Stimulated activated CD4-positive, alpha-beta T cell treated with anti-CD3 and anti-CD28 coated beads, Interleukin-15, amount 100 ng/mL, for 24 hours (primary cell): Measurements from ENCODE around the gene PPP4R4.
"Not testable (repeated sequence)": the region's sequence is repeated elsewhere in the genome, so short reads cannot be mapped to it uniquely, and the experiment has no call there.

Experiments used
- DNase-seq: peaks from one replicate; pipeline ENCODE4 v3.0.0-alpha.2; 2020

The PPP4R4 gene

GRCh38 chr14:94282991-94283723, 109.0 kb downstream of the PPP4R4 start:
- DNase-seq = no peak

DNA sequence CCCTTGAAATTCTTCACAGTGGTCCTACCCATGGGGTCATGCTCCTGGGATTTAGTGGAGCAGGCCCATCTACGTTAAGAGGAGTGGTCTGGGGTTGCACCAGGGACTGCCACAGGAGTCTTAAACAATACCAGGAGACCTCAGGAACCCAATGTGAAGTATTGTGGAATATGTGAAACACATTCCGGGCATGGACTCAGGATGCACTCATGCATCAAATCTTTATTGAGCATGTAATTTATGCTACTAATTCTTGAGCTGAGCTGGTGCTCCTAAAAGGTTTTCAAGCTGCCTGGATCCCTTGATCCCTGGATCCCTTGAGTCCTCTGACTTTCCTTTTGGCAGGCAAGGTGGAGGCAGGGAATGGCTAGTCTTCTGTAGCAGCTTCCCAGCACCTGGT, 110.1 kb downstream of the PPP4R4 start:
- no peak for DNase-seq

GRCh38 chr14:94285158-94285557, 111.0 kb downstream of the PPP4R4 start:
- no peak for DNase-seq

DNA sequence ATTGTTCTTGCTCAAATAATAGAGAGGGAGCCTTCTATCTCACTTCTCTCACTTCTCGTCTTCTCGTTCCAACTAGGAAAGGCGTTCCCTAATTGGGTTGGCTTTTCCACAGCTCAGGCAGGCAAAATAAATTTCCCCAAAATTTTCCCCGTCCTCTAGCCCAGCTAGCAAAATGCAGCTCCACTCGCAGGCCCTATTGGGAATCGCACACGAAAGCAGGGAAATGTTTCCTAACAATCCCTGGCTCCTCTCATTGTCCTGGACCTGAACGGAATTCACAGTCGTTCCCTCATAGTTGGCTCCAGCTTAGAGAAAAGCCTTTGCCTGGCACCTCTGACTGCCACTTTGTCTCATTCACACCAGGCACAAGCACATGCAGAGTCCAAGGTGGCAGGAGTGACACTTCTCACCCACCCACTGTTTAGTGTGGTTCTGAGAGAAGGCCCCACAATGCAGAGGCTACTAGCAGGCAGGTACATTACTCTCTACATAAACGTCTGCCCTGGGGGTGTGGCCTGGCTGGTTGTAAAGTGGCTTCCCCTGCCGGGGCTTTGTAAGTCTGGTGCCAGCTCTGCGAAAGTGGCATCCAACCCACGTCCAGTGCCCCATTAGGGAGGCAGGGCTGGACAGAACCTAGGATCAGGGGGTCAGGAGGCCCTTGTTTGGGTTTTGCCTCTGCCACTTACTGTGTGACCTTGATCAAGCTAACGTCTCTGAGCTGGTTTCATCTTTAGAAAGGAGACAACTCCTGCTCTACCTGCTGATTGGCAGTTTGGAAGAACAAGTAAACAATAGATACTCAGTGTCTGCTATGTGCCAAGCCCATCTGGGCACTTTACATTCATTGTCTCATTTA, 114.7 kb downstream of the PPP4R4 start:
- no peak for DNase-seq

DNA sequence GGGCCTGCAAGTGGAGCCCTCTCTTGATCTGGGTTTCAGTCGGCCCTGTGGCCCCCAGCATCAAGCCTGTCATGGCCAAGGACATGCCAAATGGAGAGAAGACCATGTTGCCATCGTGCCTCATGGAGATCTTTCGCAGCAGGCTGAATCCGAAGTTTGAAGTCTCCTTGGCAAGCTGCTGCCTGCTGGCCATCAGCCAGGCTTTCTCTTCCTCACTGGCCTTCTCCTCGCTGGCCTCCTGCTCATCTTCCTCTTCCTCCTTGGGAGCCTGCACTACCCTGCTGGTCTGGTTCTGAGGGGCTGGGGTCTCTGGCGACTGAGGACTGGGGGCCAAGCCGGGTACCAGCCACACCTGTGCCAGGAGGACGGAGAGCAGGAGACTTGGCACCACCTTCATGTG, 116.1 kb downstream of the PPP4R4 start:
- no peak for DNase-seq

- DNase-seq = no peak
These were observed 117.2 kb downstream of the PPP4R4 start for GRCh38 chr14:94291159-94291905.

DNA sequence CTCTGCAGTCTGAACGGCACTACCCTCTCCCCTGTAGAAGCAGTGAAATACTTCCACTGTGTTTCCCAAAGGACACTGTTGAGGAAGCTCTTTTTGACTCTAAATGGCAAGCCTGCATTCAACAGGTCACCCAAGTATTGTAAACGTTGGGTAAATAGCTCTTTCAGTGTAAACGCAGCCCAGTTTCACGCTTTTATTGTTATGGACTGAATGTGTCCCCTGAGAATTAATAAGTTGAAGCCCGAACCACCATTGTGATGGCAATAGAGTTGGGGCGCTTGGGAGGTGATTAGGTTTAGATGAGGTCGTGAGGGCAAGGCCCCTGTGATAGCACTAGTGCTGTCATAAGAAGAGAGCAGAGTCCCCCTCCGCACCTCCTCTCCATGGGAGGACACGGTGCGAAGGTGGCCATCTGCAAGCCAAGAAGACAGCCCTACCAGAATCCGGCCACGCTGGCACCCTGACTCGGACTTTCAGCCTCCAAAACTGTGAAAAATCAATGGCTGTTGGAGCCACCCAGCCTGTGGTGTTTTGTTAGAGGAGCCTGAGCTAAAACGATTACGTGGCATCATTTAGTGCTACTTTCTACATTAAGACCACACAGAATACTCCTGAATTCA, 117.9 kb downstream of the PPP4R4 start:
- no peak for DNase-seq

- no peak for DNase-seq
These were observed 118.4 kb downstream of the PPP4R4 start for GRCh38 chr14:94292526-94292871.

DNA sequence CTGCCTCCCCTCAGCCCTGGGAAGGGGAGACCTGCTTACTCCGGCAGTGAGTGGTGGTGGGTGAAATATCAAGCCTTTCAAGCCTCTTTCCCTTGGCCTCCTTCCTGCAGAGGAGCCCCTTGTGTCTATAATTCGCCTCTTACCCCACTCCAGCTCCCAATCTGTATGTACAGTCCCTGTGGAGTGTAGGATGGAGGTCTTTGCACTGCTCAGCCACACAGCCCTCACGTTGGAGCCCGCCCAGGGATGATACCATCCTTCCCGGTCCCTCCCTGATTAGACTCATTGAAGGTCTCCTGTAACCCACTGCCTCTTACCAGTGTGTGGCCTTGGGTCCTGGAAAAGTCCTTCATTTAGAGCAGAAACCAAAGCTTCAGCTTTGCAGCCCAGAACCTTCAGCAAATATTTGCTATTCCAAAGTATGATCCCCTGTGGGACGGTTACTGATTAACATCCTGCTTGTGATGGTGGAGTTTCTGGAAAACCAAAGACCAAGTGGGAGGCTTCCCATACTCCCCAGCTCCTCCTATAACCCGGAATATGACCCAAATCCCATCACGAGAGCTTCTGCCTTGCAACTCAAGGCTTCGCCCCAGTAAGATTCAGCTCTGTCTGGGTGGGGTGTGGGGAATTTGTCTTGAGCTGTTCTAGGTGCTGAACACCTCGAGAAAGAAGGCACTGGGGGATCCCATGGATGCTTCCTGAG, 118.9 kb downstream of the PPP4R4 start, which contains the start of gene SERPINA10:
SERPINA10 (minus strand) TSS at position 397 of the 706 bp plus-strand sequence. CDS start 2,675 bp downstream, outside the sequence.
- DNase-seq = no peak

GRCh38 chr14:94293578-94293924, 119.4 kb downstream of the PPP4R4 start:
- DNase-seq = no peak

DNA sequence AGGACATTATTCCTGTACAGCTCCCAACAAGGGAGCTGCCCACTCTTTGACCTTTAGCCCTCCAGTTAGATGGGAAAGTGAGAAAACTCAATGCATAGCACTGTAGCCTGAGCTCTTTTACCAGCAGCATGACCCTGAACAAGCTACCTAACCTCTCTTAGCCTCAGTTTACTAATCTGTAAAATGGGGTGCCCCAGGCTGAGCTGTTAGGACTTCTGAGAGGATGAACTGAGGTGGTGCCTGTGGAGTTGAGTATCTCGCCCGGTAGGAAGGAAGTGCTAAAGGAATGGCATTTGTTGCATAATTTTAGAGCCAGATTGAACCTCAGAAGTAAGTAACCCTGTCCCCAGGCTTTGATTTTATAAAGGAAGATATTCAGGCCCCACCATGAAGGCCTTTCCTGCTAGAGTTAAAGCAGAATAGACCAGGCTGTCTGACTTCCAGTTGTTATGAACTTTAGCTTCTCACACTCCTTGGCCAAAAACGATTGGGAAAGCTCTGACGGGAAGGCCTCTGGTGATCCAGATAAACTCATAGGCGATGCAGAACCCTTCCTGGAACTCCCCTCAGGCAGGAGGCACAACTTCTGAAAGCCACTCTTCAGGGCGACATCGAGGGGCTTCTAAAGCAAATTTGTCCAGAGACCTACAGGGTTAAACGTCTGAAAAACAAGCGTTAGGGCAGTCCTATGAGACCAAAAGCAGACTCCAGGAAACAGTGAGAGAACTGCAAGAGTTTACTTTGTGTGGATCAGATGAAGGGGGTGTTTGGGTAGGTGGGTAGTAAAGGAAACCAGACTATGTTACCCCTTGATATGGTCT, 121.4 kb downstream of the PPP4R4 start:
- no peak for DNase-seq

GRCh38 chr14:94296181-94296545, 122.0 kb downstream of the PPP4R4 start:
- not testable (repeated sequence) for DNase-seq

GRCh38 chr14:94298130-94298529, 124.0 kb downstream of the PPP4R4 start:
- DNase-seq = no peak

GRCh38 chr14:94303111-94303510, 129.0 kb downstream of the PPP4R4 start:
- DNase-seq = no peak

DNA sequence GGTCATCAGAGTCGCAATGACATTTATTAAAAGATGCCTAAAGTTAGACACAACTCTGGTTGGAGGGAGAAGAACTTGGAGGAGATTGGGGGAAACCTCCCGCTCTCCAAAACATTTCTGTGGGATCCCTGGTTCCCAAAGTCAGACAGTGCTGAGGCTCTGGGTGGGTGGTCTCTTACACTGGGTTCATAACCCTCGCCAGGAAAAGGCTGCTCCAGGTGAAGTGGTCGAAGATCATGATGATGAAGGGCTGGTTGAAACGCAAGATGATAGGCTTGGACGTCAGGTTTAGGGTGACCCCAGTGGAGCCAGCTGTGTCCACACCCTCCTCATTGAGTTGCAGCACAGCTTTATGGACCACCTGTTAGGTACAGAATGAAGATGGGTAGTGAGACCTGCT, 130.1 kb downstream of the PPP4R4 start:
- DNase-seq = no peak

DNA sequence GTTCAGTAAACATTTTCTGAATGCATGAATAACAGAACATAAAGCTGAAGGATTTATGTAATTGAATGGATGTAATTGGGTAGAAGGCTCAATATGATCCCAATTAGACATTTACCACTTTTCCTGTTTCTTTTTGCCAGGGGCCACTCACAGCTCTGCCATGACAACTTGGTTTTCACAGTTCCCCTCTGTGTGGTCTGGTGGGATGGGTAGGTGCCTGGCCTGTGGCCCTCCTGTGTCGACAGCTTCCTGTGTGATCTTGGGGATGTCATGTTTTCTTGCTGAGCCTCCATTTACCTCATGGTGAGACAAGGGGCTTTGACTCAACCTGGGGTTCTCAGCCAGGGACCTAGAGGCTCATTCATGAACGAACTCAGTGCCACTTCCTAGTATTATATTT, 131.5 kb downstream of the PPP4R4 start:
- DNase-seq = no peak

DNA sequence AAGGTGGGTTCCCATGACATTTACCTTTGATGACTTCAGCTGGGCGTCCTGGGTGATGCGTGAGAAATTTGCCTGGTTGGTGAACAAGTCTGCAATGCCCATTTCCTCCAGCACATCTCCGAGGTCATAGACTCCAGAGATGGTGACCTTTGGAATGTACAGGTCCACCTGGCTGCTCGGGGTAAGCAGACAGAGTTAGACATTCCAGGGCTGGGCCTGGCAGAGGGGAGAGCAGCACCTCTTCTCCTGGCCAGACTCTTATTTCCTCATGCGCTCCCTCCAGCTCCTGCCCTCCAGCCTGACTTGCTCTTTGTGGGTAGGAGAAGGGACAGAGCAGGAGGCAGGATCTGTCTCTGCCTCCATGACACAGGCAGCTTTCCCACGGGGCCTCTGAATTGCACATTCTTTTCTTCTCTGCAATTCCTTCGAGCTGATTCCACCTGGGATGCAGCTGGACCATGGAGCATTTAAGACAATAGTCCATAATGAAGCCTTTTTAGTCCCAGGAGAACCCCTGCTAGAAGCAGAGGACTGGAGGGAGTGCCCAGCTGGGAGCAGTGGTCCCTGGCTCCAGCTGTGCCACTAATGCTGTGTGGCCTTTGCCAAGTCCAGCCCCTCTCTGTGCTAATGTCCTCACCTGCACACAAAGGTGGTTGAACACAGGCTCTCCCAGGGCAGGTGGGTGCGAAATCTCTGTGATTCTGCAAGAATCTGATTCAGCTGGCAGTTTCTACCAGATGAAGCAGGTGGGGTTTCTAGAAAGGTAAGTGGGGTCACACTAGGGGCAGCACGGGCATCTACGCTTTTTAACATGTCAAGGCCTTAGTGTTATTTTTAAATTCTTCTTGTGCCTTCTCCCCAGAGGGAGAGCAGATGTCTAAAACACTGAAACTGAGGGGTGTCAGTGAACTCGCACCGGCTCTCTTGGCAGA, 132.2 kb downstream of the PPP4R4 start:
- DNase-seq = no peak

DNA sequence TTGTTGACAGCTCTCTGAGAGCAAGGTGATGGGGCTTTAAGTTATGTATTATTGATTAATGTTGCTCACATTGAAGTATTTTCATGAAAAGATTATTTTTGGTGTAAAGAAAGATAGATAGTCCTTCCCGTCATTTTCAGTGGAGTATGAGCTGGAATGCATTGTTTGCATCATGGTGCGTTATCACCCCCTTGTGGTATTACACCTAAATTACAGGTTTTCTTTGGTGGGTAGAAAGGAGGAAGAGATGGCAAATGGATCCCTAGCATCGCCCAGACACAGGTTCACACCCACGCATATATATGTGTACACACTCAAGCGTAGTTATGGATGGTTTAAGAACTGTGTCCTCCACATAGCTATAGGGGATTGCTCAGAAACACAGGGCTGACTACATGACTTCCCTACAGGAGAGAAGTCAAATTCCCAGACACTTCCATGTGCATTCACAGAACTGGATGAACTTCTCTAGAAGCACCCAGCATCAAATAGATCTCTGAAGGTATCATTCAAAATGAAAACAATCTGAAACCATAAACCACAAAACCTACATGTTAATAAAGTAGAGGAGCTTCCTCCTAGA, 133.4 kb downstream of the PPP4R4 start:
- DNase-seq = no peak

DNA sequence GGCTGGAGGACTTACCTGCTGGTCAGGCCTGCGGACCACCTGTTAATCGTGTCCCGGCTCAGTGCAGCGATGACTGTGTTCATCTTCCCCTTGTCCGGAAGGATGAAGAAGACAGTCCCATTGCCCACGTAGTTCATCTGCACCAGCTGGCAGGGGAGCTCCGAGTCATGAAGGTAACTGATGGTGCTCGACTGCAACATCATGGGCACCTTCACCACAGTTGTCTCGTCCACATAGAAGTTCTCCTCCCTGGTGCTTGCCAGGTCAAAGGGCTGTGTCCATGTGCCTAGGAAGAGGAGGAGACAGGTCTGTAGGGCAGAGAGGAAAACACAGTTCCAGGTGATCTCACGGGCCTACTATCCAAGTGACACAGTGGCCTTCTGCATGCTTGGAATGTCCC, 135.6 kb downstream of the PPP4R4 start:
- no peak for DNase-seq

DNA sequence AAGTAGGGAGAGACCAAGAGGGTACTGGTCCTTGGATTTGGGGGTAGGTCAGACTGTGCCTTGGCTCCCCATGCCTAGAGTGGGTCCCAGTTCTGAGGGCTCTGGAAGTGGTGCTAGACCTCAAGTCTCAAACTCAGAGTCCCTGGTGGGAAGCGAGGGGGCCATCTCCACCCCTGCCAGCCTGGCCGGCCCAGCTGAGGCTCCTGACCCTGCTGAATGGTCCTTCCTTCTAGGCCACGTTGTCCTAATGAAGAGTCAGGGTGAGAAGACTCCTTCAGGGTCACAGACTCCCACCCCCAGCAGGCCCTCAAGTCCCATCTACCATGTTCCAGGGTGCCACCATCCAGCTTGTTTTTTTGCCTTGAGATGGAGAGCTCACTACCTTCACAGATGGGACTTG, 136.1 kb downstream of the PPP4R4 start:
- no peak for DNase-seq
